ENCODE measurements around the gene CA9.

CA9 gene

DNA sequence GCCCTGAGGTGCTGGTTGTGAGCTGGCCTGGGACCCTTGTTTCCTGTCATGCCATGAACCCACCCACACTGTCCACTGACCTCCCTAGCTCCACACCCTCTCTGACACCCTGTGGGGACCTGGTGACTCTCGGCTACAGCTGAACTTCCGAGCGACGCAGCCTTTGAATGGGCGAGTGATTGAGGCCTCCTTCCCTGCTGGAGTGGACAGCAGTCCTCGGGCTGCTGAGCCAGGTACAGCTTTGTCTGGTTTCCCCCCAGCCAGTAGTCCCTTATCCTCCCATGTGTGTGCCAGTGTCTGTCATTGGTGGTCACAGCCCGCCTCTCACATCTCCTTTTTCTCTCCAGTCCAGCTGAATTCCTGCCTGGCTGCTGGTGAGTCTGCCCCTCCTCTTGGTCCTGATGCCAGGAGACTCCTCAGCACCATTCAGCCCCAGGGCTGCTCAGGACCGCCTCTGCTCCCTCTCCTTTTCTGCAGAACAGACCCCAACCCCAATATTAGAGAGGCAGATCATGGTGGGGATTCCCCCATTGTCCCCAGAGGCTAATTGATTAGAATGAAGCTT lies 6.1 kb downstream of the CA9 start:
- DNase-seq: no peak

- no peak for DNase-seq
Measured at GRCh38 chr9:35680331-35681105, 6.8 kb downstream of the CA9 start.

- DNase-seq: no peak
Measured at GRCh38 chr9:35681341-35682002, 7.7 kb downstream of the CA9 start.

GRCh38 chr9:35682051-35682450 lies 8.3 kb downstream of the CA9 start:
- no peak for DNase-seq

DNA sequence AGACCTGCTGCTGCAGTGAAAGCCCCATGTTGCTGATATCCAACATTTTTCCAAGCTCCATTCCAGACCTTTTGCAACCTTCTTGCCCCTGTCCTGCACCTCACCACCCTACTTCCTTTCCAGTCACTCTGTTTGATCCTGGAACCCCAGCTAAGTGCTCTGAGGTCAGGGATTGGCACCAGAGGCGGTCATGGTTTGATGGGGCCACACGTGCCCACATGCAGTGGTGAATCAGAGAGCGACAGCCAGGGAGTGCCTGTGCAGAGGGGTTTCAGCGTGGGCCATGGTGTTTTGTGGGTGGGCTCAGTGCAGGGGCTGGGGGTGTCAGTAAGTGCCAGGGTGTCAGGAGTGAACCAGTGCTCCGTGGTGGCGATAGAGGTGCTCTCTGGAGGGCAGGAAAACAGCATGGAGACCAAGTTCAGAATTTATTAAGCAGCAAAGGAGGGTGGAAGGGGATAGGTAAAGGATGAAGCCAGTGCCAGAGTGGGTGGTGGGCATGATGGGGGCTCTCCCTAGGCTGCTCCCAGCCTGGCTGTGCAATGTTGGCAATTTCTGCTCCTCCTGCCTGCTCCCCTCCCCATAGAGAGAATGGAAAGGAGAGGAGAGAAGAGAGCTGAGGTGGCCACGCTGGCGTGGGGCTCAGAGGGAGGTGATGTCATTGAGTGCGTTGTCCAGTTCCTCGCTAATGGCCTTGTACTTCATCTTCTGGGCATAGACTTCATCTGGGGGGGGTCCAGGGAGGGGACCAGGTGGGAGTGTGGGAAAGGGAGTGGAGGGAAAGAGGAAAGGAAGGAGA lies 9.0 kb downstream of the CA9 start:
- no peak for DNase-seq

DNA sequence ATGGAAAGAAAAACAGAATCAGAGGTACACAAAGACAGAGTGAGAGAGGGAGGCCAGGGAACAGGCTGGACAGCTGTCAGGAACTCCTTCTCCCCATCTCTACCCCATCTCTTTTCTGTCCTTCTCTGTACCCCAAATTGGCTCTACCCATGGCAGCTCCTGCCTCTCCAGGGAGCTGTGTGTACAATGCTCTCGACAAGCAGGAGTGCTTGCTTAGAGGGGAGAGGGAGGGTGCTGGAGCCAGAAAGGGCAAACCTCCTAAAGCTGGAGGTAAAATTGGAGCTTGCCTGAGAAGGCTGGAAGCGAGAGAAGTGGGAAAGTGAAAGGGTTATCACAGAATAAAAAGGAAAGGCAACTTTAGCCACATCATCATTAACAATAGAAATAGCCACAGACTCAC lies 9.6 kb downstream of the CA9 start:
- DNase-seq: no peak

GRCh38 chr9:35684921-35685320 lies 11.2 kb downstream of the CA9 start:
- no peak for DNase-seq

- DNase-seq: no peak
Measured at GRCh38 chr9:35685506-35685905, 11.8 kb downstream of the CA9 start.

- DNase-seq: no peak
Measured at GRCh38 chr9:35686222-35687203, 12.8 kb downstream of the CA9 start.

DNA sequence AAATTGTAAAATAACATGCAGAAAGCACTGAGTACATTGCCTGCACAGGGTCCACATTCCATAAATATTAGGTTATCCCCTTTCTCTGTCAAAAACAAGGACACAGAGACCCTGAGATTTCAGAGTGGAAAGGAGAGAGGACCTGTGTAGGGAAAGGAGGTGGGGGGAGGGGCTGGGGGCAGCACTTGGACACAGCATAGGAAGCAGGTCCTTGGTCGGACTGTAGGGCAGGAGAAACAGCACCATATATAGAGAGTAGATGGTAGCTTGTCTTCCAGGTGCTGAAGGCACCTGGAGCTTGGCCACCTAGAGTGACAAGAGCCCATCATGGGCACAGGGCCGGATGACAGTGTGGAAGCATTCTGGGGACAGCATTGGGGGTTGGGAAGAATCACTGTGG lies 13.6 kb downstream of the CA9 start:
- DNase-seq: no peak

DNA sequence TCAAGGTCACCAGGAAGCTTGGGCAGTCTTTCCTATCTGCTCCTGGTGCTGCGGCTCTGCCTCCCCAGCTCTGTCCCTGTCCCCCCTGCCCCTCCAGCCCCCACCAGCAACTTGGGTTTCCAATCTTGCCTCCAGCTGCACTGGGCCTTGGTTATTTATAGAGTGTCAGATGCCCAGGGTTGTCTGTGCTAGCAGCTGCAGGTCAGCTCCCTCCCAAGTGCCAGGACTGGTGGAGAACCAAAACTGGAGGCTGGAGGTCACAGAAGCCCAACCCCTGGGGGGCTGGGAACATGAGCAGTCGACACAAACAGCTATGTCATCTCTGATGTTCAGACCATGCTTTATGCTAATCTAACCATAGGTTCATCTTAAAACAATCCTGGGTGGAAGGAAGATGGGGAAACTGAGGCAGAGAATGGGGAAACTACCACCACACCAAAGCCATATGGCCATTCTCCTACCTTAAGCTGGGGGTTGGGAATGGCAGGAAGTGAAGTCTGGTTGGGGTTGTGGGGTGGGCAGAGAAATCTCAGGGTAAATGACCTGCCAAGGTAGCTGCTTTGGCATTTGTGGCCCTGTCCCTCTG lies 14.3 kb downstream of the CA9 start:
- no peak for DNase-seq

DNA sequence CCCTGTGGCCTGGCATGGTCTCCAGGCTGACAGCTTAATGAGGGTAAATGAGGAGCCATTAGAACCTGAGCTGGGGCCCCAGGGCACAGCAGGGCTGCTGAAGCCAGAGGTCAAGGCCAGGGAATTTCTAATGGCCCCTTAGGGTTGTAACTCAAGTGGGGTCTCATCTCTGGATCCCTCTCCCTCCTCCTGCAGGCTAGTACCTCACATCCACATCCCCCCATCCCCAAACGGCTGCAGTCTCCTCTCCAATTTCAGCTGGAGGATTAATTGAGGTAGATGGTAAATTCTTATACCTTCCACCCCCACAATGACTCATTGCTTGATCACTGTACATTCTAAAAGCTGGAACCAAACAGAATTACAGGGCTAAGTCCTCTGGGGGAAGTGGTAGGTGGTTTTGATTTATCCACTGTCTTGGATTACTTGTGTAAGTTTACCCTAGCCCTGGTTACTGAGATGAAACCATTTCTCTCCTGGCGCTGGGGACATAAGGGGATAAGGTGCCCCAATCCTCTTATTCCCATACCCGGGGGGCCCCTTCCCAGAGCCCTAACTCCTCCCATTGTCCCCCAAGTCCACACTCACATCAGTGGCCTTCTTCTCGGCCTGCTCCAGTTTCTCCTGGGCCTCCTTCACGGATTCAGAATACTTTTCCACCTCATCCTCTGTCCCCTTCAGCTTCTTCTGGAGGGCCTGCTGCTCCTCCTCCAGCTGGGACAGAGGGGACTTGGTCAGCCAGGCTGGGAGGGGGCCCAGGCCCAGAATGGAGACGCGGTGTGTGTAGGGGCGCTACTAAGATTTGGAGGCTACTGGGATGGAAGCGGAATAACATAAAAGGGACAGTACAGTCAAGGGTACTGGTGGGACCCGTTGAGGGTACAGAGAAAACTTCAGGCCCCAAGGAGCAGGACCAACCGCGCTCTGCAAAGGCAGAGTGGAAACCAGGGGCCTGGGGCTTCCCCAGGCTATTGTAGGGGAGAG lies 15.1 kb downstream of the CA9 start:
- no peak for DNase-seq

- DNase-seq: no peak
Measured at GRCh38 chr9:35689542-35690293, 16.0 kb downstream of the CA9 start, which contains the start of gene TPM2. Gene TPM2 (minus strand): TSS chr9:35689925. CDS start chr9:35689817, 108 bp downstream.

DNA sequence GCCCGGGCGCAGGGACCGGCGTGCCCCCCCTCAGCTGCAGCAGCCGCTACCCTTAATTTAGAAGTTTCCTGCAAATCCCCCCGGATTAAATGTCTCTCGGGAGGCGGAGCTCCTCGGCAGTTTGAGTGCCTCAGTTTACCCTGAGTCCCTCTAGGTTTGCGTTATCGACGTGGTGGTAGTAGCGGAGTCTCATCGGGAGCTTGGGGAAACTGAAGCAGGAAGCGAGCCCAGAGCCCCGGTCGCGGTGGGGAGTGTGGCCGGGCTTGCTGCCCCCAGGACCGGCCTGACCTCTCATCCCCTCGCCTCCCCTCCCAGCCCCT lies 16.5 kb downstream of the CA9 start:
- DNase-seq: no peak

DNA sequence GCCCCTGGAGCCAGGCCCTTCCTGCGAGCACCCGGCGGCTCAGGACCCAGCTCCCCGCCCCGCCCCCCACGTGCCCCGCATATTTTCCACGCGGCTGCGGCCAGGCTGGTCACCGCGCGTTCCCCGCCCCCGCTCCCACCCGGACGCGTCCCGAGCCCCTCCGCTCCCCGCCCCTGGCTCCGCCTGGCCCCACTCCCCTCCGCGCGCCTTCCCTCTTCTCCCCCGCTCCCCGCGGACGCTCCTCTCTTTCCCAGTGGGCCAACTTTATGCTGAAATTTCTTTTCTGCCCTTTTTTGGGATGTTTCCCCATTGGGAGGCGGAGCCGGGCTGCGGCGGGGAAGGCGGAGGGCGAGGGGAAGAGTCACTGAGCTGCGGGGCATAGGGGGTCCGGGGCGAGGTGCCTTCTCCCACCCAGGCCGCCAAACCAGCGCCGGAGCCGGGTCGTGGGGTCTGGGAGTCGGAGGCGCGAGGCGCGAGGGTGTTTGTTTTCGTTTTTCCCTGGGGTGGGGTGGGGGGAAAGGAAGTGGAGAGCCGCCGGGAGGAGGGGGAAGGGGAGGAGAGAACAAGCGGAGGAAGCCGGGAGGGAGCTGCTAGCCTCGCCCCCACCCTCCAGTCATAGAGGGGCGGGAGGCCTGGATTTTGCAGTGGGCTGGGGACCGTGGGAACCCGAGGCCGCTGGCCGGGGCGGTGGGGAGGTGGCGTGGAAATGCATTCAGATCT lies 17.0 kb downstream of the CA9 start:
- DNase-seq: peak; percentile 42

DNA sequence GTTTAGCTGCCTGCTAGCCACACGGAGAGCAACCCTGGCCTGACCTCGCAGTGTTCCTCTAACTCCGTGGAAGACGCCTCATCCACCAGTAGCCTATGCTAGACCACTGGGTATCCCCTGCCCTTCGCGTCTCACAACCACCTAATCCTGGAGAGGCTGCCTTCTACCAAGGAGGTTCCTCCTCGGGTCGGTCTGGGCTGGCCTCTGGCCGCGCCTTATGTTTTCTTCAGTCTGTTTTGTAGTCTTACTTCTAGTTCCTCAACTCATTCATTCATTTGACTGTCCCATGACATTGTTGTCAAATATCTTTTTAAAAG lies 17.6 kb downstream of the CA9 start:
- DNase-seq: no peak

GRCh38 chr9:35691757-35692301 lies 18.1 kb downstream of the CA9 start:
- no peak for DNase-seq

DNA sequence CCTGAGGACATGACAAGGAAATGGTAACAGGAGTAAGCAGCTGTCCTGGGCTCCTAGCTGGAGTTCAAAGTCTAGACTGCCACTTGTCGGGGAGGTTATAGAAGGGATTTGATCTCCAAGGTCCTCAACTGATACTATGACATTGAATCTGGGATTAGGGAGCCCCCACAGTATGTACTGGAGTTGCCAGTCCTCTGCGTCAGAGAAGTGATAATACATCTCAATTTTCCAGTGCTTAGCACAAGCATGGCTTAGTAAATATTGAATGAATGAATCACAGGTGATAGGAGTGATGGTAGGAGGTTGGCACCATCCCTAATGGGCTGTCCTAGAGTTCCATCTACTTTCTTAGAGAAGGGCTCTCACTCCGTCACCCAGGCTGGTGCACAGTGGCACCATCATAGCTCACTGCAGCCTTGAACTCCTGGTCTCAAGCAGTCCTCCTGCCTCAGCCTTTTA lies 22.2 kb downstream of the CA9 start:
- DNase-seq: no peak
